ENCODE measurements around the gene LYZ.

DNA sequence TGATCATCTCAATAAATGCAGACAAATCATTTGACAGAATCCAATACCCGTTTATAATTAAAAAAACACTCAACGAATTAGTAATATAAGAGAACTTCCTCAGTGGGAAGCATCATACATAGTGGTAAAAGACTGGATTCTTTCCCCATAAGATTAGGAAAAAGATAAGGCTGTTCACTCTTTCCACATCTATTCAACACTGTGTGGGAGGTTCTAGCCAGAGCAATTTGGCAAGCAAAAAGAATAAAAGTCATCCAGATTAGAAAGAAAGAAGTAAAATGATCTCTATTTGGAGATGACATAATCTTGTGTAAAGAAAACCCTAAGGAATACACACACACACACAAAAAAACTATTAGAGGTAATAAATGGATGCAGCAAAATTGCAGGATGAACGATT is 49.8 kb downstream of the LYZ start:
- TF ChIP-seq, protein P1, sequence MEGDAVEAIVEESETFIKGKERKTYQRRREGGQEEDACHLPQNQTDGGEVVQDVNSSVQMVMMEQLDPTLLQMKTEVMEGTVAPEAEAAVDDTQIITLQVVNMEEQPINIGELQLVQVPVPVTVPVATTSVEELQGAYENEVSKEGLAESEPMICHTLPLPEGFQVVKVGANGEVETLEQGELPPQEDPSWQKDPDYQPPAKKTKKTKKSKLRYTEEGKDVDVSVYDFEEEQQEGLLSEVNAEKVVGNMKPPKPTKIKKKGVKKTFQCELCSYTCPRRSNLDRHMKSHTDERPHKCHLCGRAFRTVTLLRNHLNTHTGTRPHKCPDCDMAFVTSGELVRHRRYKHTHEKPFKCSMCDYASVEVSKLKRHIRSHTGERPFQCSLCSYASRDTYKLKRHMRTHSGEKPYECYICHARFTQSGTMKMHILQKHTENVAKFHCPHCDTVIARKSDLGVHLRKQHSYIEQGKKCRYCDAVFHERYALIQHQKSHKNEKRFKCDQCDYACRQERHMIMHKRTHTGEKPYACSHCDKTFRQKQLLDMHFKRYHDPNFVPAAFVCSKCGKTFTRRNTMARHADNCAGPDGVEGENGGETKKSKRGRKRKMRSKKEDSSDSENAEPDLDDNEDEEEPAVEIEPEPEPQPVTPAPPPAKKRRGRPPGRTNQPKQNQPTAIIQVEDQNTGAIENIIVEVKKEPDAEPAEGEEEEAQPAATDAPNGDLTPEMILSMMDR (IDR thresholded peaks at IDR 0.05) = no peak
- no peak for TF ChIP-seq POLR2A (IDR thresholded peaks at IDR 0.05)

Data from thyroid gland (tissue), 4 donors.